Endodermal cell (in vitro differentiated cells): ENCODE data around the gene SERPINA3. TPM values are rescaled to one million over a fixed set of nuclear protein-coding genes. Genes with fewer than 3 reads are reported as not detected.

ENCODE experiments used
- DNase-seq: peaks from one replicate; pipeline ENCODE4 v3.0.0-alpha.2; 2017
- H3K27ac ChIP-seq: 2 replicates; pipeline ENCODE4 v1.5.1; 2013; ENCODE audit warnings: mild to moderate bottlenecking, low read depth, low read length, moderate library complexity
- H3K27me3 ChIP-seq: 2 replicates; pipeline ENCODE4 v1.6.1; 2013; ENCODE audit warnings: mild to moderate bottlenecking, low read length, moderate library complexity; ENCODE audit not compliant: insufficient read depth, control insufficient read depth, poor library complexity, severe bottlenecking
- H3K36me3 ChIP-seq: 2 replicates; pipeline ENCODE4 v1.7.0; 2013; ENCODE audit warnings: mild to moderate bottlenecking, low read length, moderate library complexity; ENCODE audit not compliant: control insufficient read depth, insufficient read depth
- H3K4me1 ChIP-seq: one replicate; pipeline ENCODE4 v1.7.0; 2013; ENCODE audit warnings: low read length; ENCODE audit not compliant: control insufficient read depth, insufficient read depth
- H3K4me3 ChIP-seq: 2 replicates; pipeline ENCODE4 v1.5.1; 2013; ENCODE audit warnings: mild to moderate bottlenecking, low read length, moderate library complexity
- H3K9ac ChIP-seq: 2 replicates; pipeline ENCODE4 v1.6.1; 2013; ENCODE audit warnings: mild to moderate bottlenecking, low read length, moderate library complexity; ENCODE audit not compliant: poor library complexity, severe bottlenecking; ENCODE audit errors: extremely low read depth
- H3K9me3 ChIP-seq: 2 replicates; pipeline ENCODE4 v1.6.1; 2013; ENCODE audit warnings: mild to moderate bottlenecking, low read length, moderate library complexity; ENCODE audit not compliant: control insufficient read depth
- H3K27ac Mint-ChIP-seq: 2 replicates; pipeline ENCODE4 v1.8.0; 2020; ENCODE audit warnings: mixed read lengths
- H3K27me3 Mint-ChIP-seq: 2 replicates; pipeline ENCODE4 v1.8.0; 2021; ENCODE audit warnings: mild to moderate bottlenecking, mixed read lengths; ENCODE audit not compliant: insufficient read depth
- H3K36me3 Mint-ChIP-seq: 2 replicates; pipeline ENCODE4 v1.8.0; 2020; ENCODE audit warnings: low read depth, mixed read lengths
- H3K4me1 Mint-ChIP-seq: 2 replicates; pipeline ENCODE4 v1.8.0; 2020; ENCODE audit warnings: mixed read lengths
- H3K4me3 Mint-ChIP-seq: 2 replicates; pipeline ENCODE4 v1.8.0; 2020; ENCODE audit warnings: mild to moderate bottlenecking, moderate library complexity, mixed read lengths
- H3K9me3 Mint-ChIP-seq: 2 replicates; pipeline ENCODE4 v1.8.0; 2020; ENCODE audit warnings: mild to moderate bottlenecking, mixed read lengths
- WGBS, 2 experiments: methylation state at CpG; one replicate each; pipeline versions ENCODE4 v1.1.5 to v1.1.7; 2013; ENCODE audit warnings: missing lambda C conversion rate in 2 of 2, mixed read lengths in 1 of 2; ENCODE audit not compliant: insufficient coverage in 1 of 2, insufficient read length in 1 of 2; 5-methylcytosine and 5-hydroxymethylcytosine counted together
- total RNA-seq, 2 donors: library from RNA; stranded (reverse); fragmentation: NEBNext Ultra II Directional in 1 of 2; extraction: Animal tissue kit (Norgen Biotek cat#: 25700) in 1 of 2; gene quantifications; 2 replicates in 1 of 2; 3 replicates in 1 of 2; pipeline ENCODE4 v1.2.1, GENCODE V29; 2021
- TF ChIP-seq, protein P1 (sequence below): fragments of 200-600 bp; sonication (generic); conservative IDR thresholded peaks from 2 replicates; pipeline ENCODE4 v1.5.0; 2021; ENCODE audit warnings: antibody characterized with exemption, mild to moderate bottlenecking

The SERPINA3 gene
- total RNA-seq, 2 donors from 2014 or later = 0.27 TPM; not detected in 1

DNA sequence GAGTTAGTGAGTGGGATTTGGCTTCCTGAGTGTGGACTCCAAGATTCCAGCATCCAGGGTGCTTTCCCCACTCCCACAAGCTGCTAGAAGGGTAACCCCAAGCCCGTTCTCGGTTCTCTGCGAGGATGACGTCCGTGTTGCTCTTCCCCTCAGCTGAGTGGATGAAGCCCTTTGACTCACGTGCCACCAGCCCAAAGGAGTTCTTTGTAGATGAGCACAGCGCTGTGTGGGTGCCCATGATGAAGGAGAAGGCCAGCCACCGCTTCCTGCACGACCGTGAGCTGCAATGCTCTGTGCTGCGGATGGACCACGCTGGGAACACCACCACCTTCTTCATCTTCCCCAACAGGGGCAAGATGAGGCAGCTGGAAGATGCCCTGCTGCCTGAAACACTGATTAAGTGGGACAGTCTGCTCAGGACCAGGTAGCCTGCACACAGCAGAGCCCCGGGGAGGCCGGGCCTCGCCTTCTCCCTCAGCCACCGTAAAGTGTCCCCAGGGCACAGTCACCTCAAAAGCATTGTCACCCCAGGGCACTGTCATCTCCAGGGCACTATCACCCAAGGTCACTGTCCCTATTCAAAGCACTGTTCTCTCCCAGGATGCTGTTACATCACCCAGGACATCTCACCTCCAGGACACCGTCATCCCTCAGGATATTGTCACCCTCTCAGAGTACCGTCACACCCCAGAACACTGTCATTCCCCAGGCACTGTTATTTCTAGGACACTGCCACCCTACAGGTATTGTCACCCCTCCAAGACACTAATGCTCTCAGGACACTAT is 31.3 kb downstream of the SERPINA3 start:
- Mint-ChIP-seq H3K9me3 (peaks cover 6% of the 10 kb centered on the region), H3K27me3 (peaks cover 4% of the 10 kb centered on the region), H3K4me3 (no peak overlapping the region), H3K4me1 (no peaks in the 10 kb centered on the region), H3K27ac (no peak overlapping the region), H3K36me3 (no peaks in the 10 kb centered on the region)
- H3K9ac ChIP-seq = no peak overlapping the region
- no peak for DNase-seq
- no peaks in the 10 kb centered on the region for H3K9me3 ChIP-seq
- H3K4me3 ChIP-seq = no peak overlapping the region
- no peaks in the 10 kb centered on the region for H3K36me3 ChIP-seq
- WGBS, 2 experiments = 91 to 94% methylated on average over 9 to 18 of the region's 18 CpGs
- no peaks in the 10 kb centered on the region for H3K27me3 ChIP-seq
- H3K4me1 ChIP-seq = no peaks in the 10 kb centered on the region
- TF ChIP-seq, protein P1, sequence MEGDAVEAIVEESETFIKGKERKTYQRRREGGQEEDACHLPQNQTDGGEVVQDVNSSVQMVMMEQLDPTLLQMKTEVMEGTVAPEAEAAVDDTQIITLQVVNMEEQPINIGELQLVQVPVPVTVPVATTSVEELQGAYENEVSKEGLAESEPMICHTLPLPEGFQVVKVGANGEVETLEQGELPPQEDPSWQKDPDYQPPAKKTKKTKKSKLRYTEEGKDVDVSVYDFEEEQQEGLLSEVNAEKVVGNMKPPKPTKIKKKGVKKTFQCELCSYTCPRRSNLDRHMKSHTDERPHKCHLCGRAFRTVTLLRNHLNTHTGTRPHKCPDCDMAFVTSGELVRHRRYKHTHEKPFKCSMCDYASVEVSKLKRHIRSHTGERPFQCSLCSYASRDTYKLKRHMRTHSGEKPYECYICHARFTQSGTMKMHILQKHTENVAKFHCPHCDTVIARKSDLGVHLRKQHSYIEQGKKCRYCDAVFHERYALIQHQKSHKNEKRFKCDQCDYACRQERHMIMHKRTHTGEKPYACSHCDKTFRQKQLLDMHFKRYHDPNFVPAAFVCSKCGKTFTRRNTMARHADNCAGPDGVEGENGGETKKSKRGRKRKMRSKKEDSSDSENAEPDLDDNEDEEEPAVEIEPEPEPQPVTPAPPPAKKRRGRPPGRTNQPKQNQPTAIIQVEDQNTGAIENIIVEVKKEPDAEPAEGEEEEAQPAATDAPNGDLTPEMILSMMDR = no peak
- no peak overlapping the region for H3K27ac ChIP-seq

DNA sequence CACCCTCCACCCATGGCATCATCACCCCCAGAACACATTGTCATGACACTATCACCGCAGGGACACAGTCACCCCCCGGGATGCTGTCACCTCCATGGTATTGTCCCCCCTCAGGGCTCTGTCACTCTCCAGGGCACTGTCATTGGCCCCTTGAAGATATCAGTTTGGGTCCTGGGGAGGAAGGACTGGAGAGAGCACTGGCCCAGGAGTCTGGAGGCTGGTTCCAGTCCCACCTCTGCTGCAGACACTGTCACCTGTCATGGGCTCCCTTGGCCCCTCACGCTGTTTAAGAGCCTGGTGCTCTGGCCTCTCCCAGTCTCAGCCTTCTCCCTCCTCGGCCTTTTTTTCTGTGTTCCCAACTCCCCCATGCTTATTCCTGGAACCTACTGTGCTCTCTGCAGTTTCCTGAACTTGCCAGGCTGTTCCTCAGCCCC is 31.9 kb downstream of the SERPINA3 start:
- no peaks in the 10 kb centered on the region for H3K27me3 ChIP-seq
- H3K9ac ChIP-seq = no peak overlapping the region
- no peaks in the 10 kb centered on the region for H3K9me3 ChIP-seq
- no peaks in the 10 kb centered on the region for H3K36me3 ChIP-seq
- no peak for DNase-seq
- H3K4me1 Mint-ChIP-seq = no peaks in the 10 kb centered on the region
- H3K9me3 Mint-ChIP-seq = peaks cover 11% of the 10 kb centered on the region
- H3K36me3 Mint-ChIP-seq = no peaks in the 10 kb centered on the region
- H3K4me1 ChIP-seq = no peaks in the 10 kb centered on the region
- TF ChIP-seq, protein P1 = no peak
- H3K27ac Mint-ChIP-seq = no peak overlapping the region
- no peak overlapping the region for H3K4me3 Mint-ChIP-seq
- no peak overlapping the region for H3K27ac ChIP-seq
- H3K4me3 ChIP-seq = no peak overlapping the region
- 86 to 87% methylated on average over 3 to 4 of the region's 4 CpGs for WGBS, 2 experiments
- peaks cover 2% of the 10 kb centered on the region for H3K27me3 Mint-ChIP-seq

DNA sequence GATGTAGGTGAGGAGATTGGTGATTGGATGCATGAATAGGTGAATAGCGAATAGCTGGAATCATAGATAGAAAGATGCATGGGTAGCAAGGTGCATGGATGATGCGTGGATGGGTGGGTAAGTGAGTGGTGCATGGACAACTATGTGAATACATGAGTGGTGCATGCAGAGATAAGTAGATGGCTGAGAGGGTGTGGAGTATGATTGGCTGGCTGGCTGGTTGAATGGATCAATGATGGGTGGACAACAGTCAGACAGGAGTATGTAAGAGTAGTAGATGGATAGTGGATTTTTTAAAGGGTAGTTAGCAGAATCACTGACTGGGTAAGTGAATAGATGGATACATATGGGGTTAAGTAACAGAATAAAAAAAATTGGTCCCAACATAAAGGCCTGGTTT is 33.9 kb downstream of the SERPINA3 start:
- no peak overlapping the region for H3K27ac Mint-ChIP-seq
- H3K9ac ChIP-seq = no peak overlapping the region
- H3K9me3 Mint-ChIP-seq = peaks cover 11% of the 10 kb centered on the region
- H3K27ac ChIP-seq = no peak overlapping the region
- H3K4me1 Mint-ChIP-seq = no peaks in the 10 kb centered on the region
- TF ChIP-seq, protein P1 = no peak
- no peaks in the 10 kb centered on the region for H3K36me3 ChIP-seq
- no peaks in the 10 kb centered on the region for H3K9me3 ChIP-seq
- no peaks in the 10 kb centered on the region for H3K36me3 Mint-ChIP-seq
- H3K4me1 ChIP-seq = no peaks in the 10 kb centered on the region
- H3K4me3 Mint-ChIP-seq = no peak overlapping the region
- no peak overlapping the region for H3K4me3 ChIP-seq
- peaks cover 2% of the 10 kb centered on the region for H3K27me3 Mint-ChIP-seq
- no peak for DNase-seq
- WGBS, 2 experiments = 96 to 100% methylated on average over 2 of the region's 2 CpGs
- H3K27me3 ChIP-seq = no peaks in the 10 kb centered on the region
